GM12874 (cell line): ENCODE measurements around the gene RBM28.

Experiments used
- CTCF ChIP-seq: IDR thresholded peaks from 2 replicates; pipeline ENCODE4 v1.5.1; 2011; ENCODE audit warnings: low read depth, mild to moderate bottlenecking, control low read depth, low read length, moderate library complexity; ENCODE audit not compliant: insufficient read depth

Gene RBM28

DNA sequence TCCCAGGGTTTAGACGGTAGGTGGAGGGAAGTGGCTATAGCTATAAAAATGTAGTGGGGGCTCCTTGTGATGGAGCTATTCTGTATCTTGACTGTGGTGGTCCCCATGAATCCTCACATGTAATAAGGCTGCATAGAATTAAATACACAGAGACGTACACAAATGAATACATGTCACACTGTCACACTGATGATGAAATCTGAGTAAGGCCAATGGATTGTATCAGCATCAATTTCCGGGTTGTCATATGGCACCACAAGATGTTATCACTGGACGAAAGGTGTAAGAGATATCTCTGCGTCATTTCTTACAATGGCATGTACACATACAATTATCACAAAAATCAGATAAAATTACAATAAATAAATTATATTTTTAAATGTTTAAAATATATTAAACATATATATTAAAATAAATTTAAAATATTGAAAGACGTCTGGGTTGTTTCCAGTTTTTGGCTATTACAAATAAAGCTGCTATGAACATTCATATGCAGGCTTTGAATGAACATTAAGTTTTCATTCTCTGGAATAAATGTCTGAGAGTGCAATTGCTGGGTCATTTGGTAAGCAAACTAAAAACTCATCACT, 64.5 kb downstream of the RBM28 start:
- no peak for TF ChIP-seq CTCF

GRCh38 chr7:128278366-128278765, 65.3 kb downstream of the RBM28 start:
- no peak for TF ChIP-seq CTCF

DNA sequence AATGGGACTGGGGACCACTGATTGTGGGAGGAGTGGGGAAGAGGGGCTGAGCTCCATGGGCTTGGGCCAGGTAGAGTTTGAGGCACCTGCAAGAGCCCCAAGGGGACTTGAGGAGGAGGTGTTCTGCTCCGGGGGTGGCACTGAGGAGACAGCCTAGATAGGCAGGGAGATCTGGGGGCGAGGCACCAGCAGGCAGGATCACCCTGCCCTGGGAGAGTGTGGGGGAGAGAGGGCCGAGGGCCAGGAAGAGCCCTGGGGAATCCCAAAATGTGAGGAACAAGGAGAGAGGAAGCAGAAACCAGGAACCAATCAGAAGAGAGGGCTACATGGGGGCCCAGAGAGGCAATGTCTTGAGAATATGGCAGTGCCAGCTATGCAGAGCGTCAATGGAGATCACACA, 68.0 kb downstream of the RBM28 start:
- TF ChIP-seq CTCF = no peak

DNA sequence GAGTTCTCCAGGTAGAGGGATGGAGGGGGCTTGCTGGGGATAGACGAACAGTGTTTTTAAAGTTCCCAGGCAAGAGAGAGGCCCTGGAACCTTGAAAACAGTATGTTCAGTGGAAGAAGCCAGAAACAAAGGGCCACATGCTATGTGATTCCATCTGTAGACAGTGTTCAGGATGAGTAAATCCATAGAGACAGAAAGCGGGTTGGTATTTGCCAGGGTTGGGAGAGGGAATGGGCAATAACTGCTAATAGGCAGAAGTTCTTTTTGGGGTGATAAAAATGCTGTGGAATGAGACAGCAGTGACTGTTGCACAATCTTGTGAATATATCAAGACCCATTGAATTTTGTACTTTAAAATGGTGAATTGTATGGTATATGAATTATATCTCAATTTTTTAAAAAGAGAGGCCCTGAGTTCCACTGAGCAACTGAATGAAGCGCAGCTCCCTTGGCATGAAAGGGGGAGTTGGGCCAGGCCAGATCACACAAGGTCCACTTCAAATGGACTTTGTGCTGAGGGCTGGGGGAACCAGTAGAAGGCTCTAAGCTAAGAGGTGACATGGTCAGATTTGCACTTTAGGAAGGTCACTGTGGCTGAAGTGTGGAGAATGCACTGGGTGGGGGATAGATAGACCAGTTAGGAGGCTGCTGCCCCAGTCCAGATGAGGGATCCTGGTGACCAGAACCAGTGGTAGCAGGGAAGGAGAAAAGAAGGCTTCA, 68.7 kb downstream of the RBM28 start:
- TF ChIP-seq CTCF = no peak

DNA sequence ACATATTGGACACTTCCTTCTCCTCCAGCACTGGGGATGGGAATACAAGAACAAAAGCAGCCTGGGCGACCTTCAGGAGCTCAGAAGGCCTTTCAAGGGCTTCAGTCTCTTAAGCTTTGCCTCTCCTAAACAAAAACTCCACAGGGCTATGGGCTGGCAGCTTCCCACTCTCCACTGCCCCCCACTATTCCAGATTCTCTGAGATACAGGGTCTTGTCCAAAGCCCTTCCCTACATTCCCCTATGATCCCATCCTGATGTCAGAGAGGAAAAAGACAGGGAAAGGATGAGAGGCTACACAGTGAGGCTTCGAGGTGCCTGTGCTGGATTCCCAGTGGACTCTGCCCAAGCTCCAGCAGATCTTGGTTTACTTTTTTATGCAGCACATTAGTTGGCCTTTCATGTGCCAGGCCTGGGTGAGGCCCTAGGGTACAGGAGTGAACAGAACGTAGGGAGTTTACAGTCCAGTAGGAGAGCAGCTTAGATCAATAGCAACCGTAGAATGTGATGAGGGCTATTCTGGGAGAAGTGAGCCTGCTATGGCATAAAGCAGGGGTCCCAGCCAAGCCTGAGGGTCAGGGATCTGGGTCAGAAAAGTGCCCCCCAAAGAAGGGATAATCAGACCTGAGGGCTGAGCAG, 69.3 kb downstream of the RBM28 start:
- TF ChIP-seq CTCF = no peak

GRCh38 chr7:128271942-128272481, 71.7 kb downstream of the RBM28 start:
- TF ChIP-seq CTCF = no peak

DNA sequence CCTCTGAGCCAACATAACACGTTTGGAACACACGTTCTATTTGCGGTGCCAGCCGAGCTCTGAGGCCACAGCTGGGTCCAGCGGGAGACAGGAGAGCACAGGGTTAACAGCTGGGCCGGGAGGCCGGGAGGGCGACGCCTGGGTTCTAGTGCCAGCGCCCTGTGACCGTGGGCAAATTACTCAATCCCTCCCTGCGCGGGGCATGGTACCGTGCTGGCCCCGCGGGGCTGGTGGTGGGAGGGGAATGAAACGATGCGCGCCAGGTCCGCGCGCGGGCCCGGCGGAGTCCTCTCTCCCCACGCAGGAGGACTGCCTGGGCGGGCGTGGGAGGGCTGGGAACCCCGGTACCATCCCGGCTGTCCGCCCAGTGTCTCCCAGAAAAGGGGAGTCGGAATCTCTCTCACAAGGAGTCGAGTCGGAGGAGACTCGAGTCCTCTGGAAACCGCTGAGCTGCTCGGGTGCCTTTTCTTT, 72.2 kb downstream of the RBM28 start:
- TF ChIP-seq CTCF = no peak
